DOHH2 (cell line): Measurements from ENCODE around the gene CERK.

Source experiments
- CTCF ChIP-seq: fragments of 200-600 bp; sonication (generic); IDR thresholded peaks from one replicate; pipeline ENCODE4 v1.5.1; 2014; ENCODE audit warnings: antibody characterized with exemption, mild to moderate bottlenecking, low read depth, low read length; ENCODE audit not compliant: poor library complexity, severe bottlenecking
- EZH2phosphoT487 ChIP-seq: fragments of 200-600 bp; sonication (generic); IDR thresholded peaks from 2 replicates; pipeline ENCODE4 v1.6.1; 2017; ENCODE audit warnings: borderline replicate concordance, mild to moderate bottlenecking, antibody characterized with exemption, low read length, moderate library complexity, mixed read lengths

GRCh38 chr22:46757104-46757503 lies 19.1 kb upstream of the CERK start:
- TF ChIP-seq CTCF (no peak), EZH2phosphoT487 (no peak)
